ENCODE results near the gene PIP5K1C. TPM values are rescaled to one million over a fixed set of nuclear protein-coding genes. Genes with fewer than 3 reads are reported as not detected.

Gene PIP5K1C
- total RNA-seq, 1 experiment from 2014 or later: 34.0 TPM

DNA sequence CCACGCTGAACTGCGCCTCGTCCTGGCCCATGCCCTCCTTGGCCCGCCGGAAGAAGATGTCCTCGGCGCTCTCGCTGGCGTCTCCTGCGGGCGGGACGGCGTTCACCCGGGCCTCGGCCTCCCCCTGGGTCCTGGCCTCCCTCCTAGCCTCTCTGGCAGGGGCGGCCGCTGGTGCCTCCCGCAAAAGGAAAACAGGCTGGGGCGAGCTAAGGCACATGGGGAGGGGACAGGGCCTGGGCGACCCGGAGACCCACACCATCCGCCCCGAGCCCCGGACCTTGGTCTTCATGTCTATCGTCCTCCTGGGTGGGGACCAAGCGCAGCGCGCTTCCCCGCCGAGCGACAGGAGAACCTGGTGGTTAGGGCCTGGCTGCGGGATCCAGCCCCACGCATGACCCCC is 87.9 kb downstream of the PIP5K1C start:
- Mint-ChIP-seq H3K4me1 (peaks cover 12% of the 10 kb centered on the region), H3K27ac (no peak overlapping the region), H3K36me3 (no peaks in the 10 kb centered on the region; the same call in 1 of the 2 replicates), H3K27me3 (ENCODE audit: low read depth) (no peaks in the 10 kb centered on the region), H3K4me3 (no peak overlapping the region), H3K9me3 (no peaks in the 10 kb centered on the region)
- DNase-seq (ENCODE audit: low spot score) (no peak), ATAC-seq (no peak)
- POLR2A ChIA-PET: no interaction called here
- TF ChIP-seq TEAD4 (CRISPR knock-in tag; IDR thresholded peaks at IDR 0.05): no peak
- no peak for TF ChIP-seq ZNF317 (CRISPR knock-in tag; IDR thresholded peaks at IDR 0.05; ENCODE audit: borderline replicate concordance, low read depth)
- TF ChIP-seq, protein P1, sequence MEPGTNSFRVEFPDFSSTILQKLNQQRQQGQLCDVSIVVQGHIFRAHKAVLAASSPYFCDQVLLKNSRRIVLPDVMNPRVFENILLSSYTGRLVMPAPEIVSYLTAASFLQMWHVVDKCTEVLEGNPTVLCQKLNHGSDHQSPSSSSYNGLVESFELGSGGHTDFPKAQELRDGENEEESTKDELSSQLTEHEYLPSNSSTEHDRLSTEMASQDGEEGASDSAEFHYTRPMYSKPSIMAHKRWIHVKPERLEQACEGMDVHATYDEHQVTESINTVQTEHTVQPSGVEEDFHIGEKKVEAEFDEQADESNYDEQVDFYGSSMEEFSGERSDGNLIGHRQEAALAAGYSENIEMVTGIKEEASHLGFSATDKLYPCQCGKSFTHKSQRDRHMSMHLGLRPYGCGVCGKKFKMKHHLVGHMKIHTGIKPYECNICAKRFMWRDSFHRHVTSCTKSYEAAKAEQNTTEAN (CRISPR knock-in tag; IDR thresholded peaks at IDR 0.05): no peak
- no peak for TF ChIP-seq KAT7 (CRISPR knock-in tag; IDR thresholded peaks at IDR 0.05; ENCODE audit: borderline replicate concordance)
- TF ChIP-seq, protein P2, sequence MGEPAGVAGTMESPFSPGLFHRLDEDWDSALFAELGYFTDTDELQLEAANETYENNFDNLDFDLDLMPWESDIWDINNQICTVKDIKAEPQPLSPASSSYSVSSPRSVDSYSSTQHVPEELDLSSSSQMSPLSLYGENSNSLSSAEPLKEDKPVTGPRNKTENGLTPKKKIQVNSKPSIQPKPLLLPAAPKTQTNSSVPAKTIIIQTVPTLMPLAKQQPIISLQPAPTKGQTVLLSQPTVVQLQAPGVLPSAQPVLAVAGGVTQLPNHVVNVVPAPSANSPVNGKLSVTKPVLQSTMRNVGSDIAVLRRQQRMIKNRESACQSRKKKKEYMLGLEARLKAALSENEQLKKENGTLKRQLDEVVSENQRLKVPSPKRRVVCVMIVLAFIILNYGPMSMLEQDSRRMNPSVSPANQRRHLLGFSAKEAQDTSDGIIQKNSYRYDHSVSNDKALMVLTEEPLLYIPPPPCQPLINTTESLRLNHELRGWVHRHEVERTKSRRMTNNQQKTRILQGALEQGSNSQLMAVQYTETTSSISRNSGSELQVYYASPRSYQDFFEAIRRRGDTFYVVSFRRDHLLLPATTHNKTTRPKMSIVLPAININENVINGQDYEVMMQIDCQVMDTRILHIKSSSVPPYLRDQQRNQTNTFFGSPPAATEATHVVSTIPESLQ (CRISPR knock-in tag; IDR thresholded peaks at IDR 0.05): no peak
- TF ChIP-seq NR2C2 (CRISPR knock-in tag; IDR thresholded peaks at IDR 0.05): no peak
- no peak for TF ChIP-seq SOX15 (CRISPR knock-in tag; IDR thresholded peaks at IDR 0.05)
- TF ChIP-seq, protein P3, sequence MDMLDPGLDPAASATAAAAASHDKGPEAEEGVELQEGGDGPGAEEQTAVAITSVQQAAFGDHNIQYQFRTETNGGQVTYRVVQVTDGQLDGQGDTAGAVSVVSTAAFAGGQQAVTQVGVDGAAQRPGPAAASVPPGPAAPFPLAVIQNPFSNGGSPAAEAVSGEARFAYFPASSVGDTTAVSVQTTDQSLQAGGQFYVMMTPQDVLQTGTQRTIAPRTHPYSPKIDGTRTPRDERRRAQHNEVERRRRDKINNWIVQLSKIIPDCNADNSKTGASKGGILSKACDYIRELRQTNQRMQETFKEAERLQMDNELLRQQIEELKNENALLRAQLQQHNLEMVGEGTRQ (CRISPR knock-in tag; IDR thresholded peaks at IDR 0.05): no peak
- TF ChIP-seq, protein P4, sequence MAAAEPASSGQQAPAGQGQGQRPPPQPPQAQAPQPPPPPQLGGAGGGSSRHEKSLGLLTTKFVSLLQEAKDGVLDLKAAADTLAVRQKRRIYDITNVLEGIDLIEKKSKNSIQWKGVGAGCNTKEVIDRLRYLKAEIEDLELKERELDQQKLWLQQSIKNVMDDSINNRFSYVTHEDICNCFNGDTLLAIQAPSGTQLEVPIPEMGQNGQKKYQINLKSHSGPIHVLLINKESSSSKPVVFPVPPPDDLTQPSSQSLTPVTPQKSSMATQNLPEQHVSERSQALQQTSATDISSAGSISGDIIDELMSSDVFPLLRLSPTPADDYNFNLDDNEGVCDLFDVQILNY (CRISPR knock-in tag; IDR thresholded peaks at IDR 0.05): no peak
- no peak for TF ChIP-seq ZNF263 (CRISPR knock-in tag; IDR thresholded peaks at IDR 0.05; ENCODE audit: low read depth)
- TF ChIP-seq, protein P5, sequence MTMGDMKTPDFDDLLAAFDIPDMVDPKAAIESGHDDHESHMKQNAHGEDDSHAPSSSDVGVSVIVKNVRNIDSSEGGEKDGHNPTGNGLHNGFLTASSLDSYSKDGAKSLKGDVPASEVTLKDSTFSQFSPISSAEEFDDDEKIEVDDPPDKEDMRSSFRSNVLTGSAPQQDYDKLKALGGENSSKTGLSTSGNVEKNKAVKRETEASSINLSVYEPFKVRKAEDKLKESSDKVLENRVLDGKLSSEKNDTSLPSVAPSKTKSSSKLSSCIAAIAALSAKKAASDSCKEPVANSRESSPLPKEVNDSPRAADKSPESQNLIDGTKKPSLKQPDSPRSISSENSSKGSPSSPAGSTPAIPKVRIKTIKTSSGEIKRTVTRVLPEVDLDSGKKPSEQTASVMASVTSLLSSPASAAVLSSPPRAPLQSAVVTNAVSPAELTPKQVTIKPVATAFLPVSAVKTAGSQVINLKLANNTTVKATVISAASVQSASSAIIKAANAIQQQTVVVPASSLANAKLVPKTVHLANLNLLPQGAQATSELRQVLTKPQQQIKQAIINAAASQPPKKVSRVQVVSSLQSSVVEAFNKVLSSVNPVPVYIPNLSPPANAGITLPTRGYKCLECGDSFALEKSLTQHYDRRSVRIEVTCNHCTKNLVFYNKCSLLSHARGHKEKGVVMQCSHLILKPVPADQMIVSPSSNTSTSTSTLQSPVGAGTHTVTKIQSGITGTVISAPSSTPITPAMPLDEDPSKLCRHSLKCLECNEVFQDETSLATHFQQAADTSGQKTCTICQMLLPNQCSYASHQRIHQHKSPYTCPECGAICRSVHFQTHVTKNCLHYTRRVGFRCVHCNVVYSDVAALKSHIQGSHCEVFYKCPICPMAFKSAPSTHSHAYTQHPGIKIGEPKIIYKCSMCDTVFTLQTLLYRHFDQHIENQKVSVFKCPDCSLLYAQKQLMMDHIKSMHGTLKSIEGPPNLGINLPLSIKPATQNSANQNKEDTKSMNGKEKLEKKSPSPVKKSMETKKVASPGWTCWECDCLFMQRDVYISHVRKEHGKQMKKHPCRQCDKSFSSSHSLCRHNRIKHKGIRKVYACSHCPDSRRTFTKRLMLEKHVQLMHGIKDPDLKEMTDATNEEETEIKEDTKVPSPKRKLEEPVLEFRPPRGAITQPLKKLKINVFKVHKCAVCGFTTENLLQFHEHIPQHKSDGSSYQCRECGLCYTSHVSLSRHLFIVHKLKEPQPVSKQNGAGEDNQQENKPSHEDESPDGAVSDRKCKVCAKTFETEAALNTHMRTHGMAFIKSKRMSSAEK (CRISPR knock-in tag; IDR thresholded peaks at IDR 0.05; ENCODE audit: borderline replicate concordance): no peak
- TF ChIP-seq EMX1 (CRISPR knock-in tag; IDR thresholded peaks at IDR 0.05): no peak
- TF ChIP-seq MXD4 (CRISPR knock-in tag; IDR thresholded peaks at IDR 0.05; ENCODE audit: borderline replicate concordance): no peak
- TF ChIP-seq PRRX2 (CRISPR knock-in tag; IDR thresholded peaks at IDR 0.05): no peak
- no peak for TF ChIP-seq HMGA2 (CRISPR knock-in tag; IDR thresholded peaks at IDR 0.05)
- CTCF ChIA-PET: interaction anchor here (0.7 to 1.5 kb wide), 7 partner anchors 9 to 38 kb away, joined by 3 to 7 read pairs (median 4); no protein-coding TSS in a partner anchor

DNA sequence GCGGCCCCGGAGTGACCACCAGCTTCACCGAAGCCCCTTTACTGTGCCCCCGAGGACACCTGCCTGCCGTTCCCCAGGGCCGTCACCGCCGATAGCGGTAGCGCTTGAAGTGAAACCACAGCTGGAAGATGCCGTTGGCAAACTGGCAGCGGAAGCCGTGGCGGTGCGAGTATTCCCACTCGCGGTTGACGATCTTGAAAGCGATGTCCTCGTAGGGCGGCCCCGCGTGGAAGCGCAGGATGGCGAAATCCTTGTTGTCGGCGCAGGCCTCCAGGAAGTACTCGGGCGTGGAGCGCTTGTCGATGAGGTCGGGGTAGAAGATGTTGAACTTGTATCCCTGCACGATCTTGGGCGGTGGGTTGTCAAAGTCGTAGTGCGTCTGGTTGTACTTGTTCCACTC is 88.4 kb downstream of the PIP5K1C start:
- H3K9me3 Mint-ChIP-seq: no peaks in the 10 kb centered on the region
- DNase-seq (ENCODE audit: low spot score): no peak
- H3K27me3 Mint-ChIP-seq (ENCODE audit: low read depth): no peaks in the 10 kb centered on the region
- no peak for ATAC-seq
- no peaks in the 10 kb centered on the region; the same call in 1 of the 2 replicates for H3K36me3 Mint-ChIP-seq
- CTCF ChIA-PET: interaction anchor here (1.5 kb wide), 1 partner anchor 20 kb away, joined by 4 read pairs; no protein-coding TSS in a partner anchor
- H3K4me1 Mint-ChIP-seq: peaks cover 11% of the 10 kb centered on the region
- POLR2A ChIA-PET: no interaction called here
- H3K27ac Mint-ChIP-seq: no peak overlapping the region
- H3K4me3 Mint-ChIP-seq: no peak overlapping the region
- no peak for TF ChIP-seq RORB (CRISPR knock-in tag; IDR thresholded peaks at IDR 0.05)
- no peak for TF ChIP-seq OVOL2 (CRISPR knock-in tag; IDR thresholded peaks at IDR 0.05; ENCODE audit: borderline replicate concordance)
- TF ChIP-seq, protein P6, sequence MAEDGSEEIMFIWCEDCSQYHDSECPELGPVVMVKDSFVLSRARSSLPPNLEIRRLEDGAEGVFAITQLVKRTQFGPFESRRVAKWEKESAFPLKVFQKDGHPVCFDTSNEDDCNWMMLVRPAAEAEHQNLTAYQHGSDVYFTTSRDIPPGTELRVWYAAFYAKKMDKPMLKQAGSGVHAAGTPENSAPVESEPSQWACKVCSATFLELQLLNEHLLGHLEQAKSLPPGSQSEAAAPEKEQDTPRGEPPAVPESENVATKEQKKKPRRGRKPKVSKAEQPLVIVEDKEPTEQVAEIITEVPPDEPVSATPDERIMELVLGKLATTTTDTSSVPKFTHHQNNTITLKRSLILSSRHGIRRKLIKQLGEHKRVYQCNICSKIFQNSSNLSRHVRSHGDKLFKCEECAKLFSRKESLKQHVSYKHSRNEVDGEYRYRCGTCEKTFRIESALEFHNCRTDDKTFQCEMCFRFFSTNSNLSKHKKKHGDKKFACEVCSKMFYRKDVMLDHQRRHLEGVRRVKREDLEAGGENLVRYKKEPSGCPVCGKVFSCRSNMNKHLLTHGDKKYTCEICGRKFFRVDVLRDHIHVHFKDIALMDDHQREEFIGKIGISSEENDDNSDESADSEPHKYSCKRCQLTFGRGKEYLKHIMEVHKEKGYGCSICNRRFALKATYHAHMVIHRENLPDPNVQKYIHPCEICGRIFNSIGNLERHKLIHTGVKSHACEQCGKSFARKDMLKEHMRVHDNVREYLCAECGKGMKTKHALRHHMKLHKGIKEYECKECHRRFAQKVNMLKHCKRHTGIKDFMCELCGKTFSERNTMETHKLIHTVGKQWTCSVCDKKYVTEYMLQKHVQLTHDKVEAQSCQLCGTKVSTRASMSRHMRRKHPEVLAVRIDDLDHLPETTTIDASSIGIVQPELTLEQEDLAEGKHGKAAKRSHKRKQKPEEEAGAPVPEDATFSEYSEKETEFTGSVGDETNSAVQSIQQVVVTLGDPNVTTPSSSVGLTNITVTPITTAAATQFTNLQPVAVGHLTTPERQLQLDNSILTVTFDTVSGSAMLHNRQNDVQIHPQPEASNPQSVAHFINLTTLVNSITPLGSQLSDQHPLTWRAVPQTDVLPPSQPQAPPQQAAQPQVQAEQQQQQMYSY (CRISPR knock-in tag; IDR thresholded peaks at IDR 0.05): no peak
- no peak for TF ChIP-seq TEAD4 (CRISPR knock-in tag; IDR thresholded peaks at IDR 0.05)
- TF ChIP-seq, protein P7, sequence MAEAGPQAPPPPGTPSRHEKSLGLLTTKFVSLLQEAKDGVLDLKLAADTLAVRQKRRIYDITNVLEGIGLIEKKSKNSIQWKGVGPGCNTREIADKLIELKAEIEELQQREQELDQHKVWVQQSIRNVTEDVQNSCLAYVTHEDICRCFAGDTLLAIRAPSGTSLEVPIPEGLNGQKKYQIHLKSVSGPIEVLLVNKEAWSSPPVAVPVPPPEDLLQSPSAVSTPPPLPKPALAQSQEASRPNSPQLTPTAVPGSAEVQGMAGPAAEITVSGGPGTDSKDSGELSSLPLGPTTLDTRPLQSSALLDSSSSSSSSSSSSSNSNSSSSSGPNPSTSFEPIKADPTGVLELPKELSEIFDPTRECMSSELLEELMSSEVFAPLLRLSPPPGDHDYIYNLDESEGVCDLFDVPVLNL (CRISPR knock-in tag; IDR thresholded peaks at IDR 0.05; ENCODE audit: borderline replicate concordance, low read depth): no peak
- no peak for TF ChIP-seq HMGA2 (CRISPR knock-in tag; IDR thresholded peaks at IDR 0.05)
- TF ChIP-seq NR1H2 (CRISPR knock-in tag; IDR thresholded peaks at IDR 0.05): no peak
- no peak for TF ChIP-seq RELA (CRISPR knock-in tag; IDR thresholded peaks at IDR 0.05; ENCODE audit: borderline replicate concordance)
- no peak for TF ChIP-seq FOXP1 (CRISPR knock-in tag; IDR thresholded peaks at IDR 0.05; ENCODE audit: borderline replicate concordance)
